GM12874 (cell line): ENCODE data around the gene GMDS.

ENCODE experiments used
- CTCF ChIP-seq: IDR thresholded peaks from 2 replicates; pipeline ENCODE4 v1.5.1; 2011; ENCODE audit warnings: low read depth, mild to moderate bottlenecking, control low read depth, low read length, moderate library complexity; ENCODE audit not compliant: insufficient read depth

The GMDS gene

GRCh38 chr6:2077826-2078225, 167.6 kb downstream of the GMDS start:
- TF ChIP-seq CTCF: no peak

- no peak for TF ChIP-seq CTCF
Measured at GRCh38 chr6:2073476-2073875, 171.9 kb downstream of the GMDS start.

GRCh38 chr6:2072453-2072852, 173.0 kb downstream of the GMDS start:
- no peak for TF ChIP-seq CTCF

GRCh38 chr6:2063547-2063946, 181.9 kb downstream of the GMDS start:
- no peak for TF ChIP-seq CTCF

GRCh38 chr6:2061880-2062279, 183.5 kb downstream of the GMDS start:
- TF ChIP-seq CTCF: no peak

- no peak for TF ChIP-seq CTCF
Measured at GRCh38 chr6:2055911-2056310, 189.5 kb downstream of the GMDS start.

- TF ChIP-seq CTCF: no peak
Measured at GRCh38 chr6:2055143-2055542, 190.3 kb downstream of the GMDS start.
